CD8-positive, alpha-beta memory T cell (primary cell): ENCODE results near the gene PDGFC. TPM values are rescaled to one million over a fixed set of nuclear protein-coding genes. Genes with fewer than 3 reads are reported as not detected.
A peak's percentile ranks its signal among the peaks of the same experiment; 100 is the strongest.

Experiments used
- CTCF ChIA-PET: fragments of 350-600 bp; sonication (Branson Sonifier 250); formaldehyde crosslinking; loops from one replicate; lab custom pipeline; 2021; ENCODE audit warnings: antibody characterized with exemption; lab: Charles Lee
- POLR2A ChIA-PET: fragments of 350-600 bp; sonication (Branson Sonifier 250); formaldehyde crosslinking; loops from one replicate; lab custom pipeline; 2021; ENCODE audit warnings: antibody characterized with exemption; lab: Charles Lee
- DNase-seq, 5 donors: peaks; one replicate each; pipeline versions ENCODE4 v3.0.0 to v3.0.0-alpha.2; 2020 to 2022; ENCODE audit warnings: mixed read lengths in 1 of 5
- H3K27ac ChIP-seq: one replicate; pipeline ENCODE4 v1.7.0; 2013; ENCODE audit warnings: low read depth, mild to moderate bottlenecking, low read length, moderate library complexity
- H3K27me3 ChIP-seq: 2 replicates; pipeline ENCODE4 v1.7.0; 2013; ENCODE audit warnings: low read length, mild to moderate bottlenecking; ENCODE audit not compliant: insufficient read depth, poor library complexity, severe bottlenecking
- H3K36me3 ChIP-seq: 2 replicates; pipeline ENCODE4 v1.7.0; 2013; ENCODE audit warnings: mild to moderate bottlenecking, low read length, moderate library complexity; ENCODE audit not compliant: insufficient read depth
- H3K4me1 ChIP-seq: 2 replicates; pipeline ENCODE4 v1.7.0; 2013; ENCODE audit warnings: mild to moderate bottlenecking, low read length, moderate library complexity; ENCODE audit not compliant: insufficient read depth
- H3K4me3 ChIP-seq: 2 replicates; pipeline ENCODE4 v1.7.0; 2013; ENCODE audit warnings: mild to moderate bottlenecking, low read length
- H3K9me3 ChIP-seq: 2 replicates; pipeline ENCODE4 v1.7.0; 2013; ENCODE audit warnings: mild to moderate bottlenecking, low read length
- H3K27ac Mint-ChIP-seq, 8 donors: one replicate each; pipeline ENCODE4 v1.8.0; 2020 to 2021; ENCODE audit warnings: mixed read lengths in 8 of 8, mild to moderate bottlenecking in 6 of 8, inconsistent platforms in 3 of 8, moderate library complexity in 3 of 8
- H3K27me3 Mint-ChIP-seq, 2 donors: one replicate each; pipeline ENCODE4 v1.8.0; 2020 to 2021; ENCODE audit warnings: mixed read lengths in 2 of 2, mild to moderate bottlenecking in 1 of 2, moderate library complexity in 1 of 2
- H3K36me3 Mint-ChIP-seq, 3 donors: one replicate each; pipeline ENCODE4 v1.8.0; 2020 to 2021; ENCODE audit warnings: mixed read lengths in 3 of 3, inconsistent platforms in 1 of 3, mild to moderate bottlenecking in 1 of 3
- H3K4me1 Mint-ChIP-seq, 3 donors: one replicate each; pipeline ENCODE4 v1.8.0; 2020 to 2021; ENCODE audit warnings: mixed read lengths in 3 of 3, inconsistent platforms in 1 of 3, mild to moderate bottlenecking in 1 of 3
- H3K4me3 Mint-ChIP-seq, 7 donors: one replicate each; pipeline ENCODE4 v1.8.0; 2020 to 2021; ENCODE audit warnings: mixed read lengths in 7 of 7, mild to moderate bottlenecking in 6 of 7, moderate library complexity in 4 of 7, inconsistent platforms in 2 of 7
- H3K9me3 Mint-ChIP-seq, 5 donors: one replicate each; pipeline ENCODE4 v1.8.0; 2020 to 2022; ENCODE audit warnings: mixed read lengths in 5 of 5, mild to moderate bottlenecking in 3 of 5, moderate library complexity in 2 of 5, inconsistent platforms in 1 of 5
- polyA plus RNA-seq: library from polyadenylated mRNA; unstranded; fragments of 300-500 nt; fragmentation: Illumina TruSeq; gene quantifications from one replicate; pipeline ENCODE4 v1.2.3, GENCODE V29; 2021
- total RNA-seq, 2 experiments: library from RNA; stranded (reverse); gene quantifications; one replicate each; pipeline ENCODE4 v1.2.3, GENCODE V29; 2021

Gene PDGFC
- total and polyA plus RNA-seq, 3 experiments from 2014 or later: 0.13 TPM; not detected in 2

GRCh38 chr4:156961196-156962057, 10.2 kb downstream of the PDGFC start:
- H3K27ac Mint-ChIP-seq: no peak overlapping the region
- Histone ChIP-seq H3K4me3 (no peak overlapping the region), H3K27ac (no peak overlapping the region), H3K27me3 (no peaks in the 10 kb centered on the region), H3K36me3 (no peaks in the 10 kb centered on the region), H3K4me1 (no peaks in the 10 kb centered on the region), H3K9me3 (no peaks in the 10 kb centered on the region)
- H3K4me1 Mint-ChIP-seq: no peaks in the 10 kb centered on the region
- POLR2A ChIA-PET: no interaction called here
- no peaks in the 10 kb centered on the region for H3K36me3 Mint-ChIP-seq
- H3K9me3 Mint-ChIP-seq: peaks cover 0 to 9% (median 4%) of the 10 kb centered on the region in 5 donors
- CTCF ChIA-PET: no interaction called here
- peaks cover 0 to 2% of the 10 kb centered on the region in 2 donors for H3K27me3 Mint-ChIP-seq
- H3K4me3 Mint-ChIP-seq: no peak overlapping the region
- DNase-seq: no peak

DNA sequence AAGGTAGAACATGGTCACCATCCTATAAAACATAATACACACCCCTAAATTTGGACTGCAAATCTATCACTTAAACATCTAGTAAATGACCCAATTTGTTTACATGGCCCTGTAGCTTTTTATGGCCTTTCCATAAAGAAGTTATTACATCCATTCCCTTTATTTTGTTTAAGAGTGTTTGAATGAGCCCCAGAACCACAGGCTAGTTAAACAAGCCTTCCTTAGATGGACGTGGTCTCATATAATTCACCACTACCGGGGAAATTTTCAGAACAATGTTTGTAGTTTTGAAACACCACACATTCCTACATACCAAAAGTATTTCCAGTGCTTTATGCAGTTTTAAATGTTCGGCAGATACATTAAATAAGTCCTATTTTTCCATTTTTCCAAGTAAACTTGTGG, 12.3 kb downstream of the PDGFC start:
- Histone ChIP-seq H3K27ac (no peak overlapping the region), H3K36me3 (no peaks in the 10 kb centered on the region), H3K9me3 (no peaks in the 10 kb centered on the region), H3K4me1 (no peaks in the 10 kb centered on the region), H3K27me3 (no peaks in the 10 kb centered on the region), H3K4me3 (no peak overlapping the region)
- Mint-ChIP-seq H3K27ac (no peak overlapping the region), H3K4me3 (no peak overlapping the region), H3K36me3 (no peaks in the 10 kb centered on the region), H3K9me3 (peaks cover 0 to 7% (median 4%) of the 10 kb centered on the region in 5 donors), H3K4me1 (no peaks in the 10 kb centered on the region), H3K27me3 (peaks cover 0 to 2% of the 10 kb centered on the region in 2 donors)
- POLR2A ChIA-PET: no interaction called here
- CTCF ChIA-PET: no interaction called here
- DNase-seq: no peak

- POLR2A ChIA-PET: no interaction called here
These were observed 13.1 kb downstream of the PDGFC start for GRCh38 chr4:156958276-156959074.

GRCh38 chr4:156957556-156957955, 14.0 kb downstream of the PDGFC start:
- H3K4me1 Mint-ChIP-seq: no peaks in the 10 kb centered on the region
- Histone ChIP-seq H3K4me1 (no peaks in the 10 kb centered on the region), H3K27me3 (no peaks in the 10 kb centered on the region), H3K4me3 (no peak overlapping the region), H3K9me3 (no peaks in the 10 kb centered on the region), H3K36me3 (no peaks in the 10 kb centered on the region), H3K27ac (no peak overlapping the region)
- H3K27me3 Mint-ChIP-seq: peaks cover 0 to 2% of the 10 kb centered on the region in 2 donors
- DNase-seq: no peak
- CTCF ChIA-PET: no interaction called here
- no peak overlapping the region for H3K27ac Mint-ChIP-seq
- POLR2A ChIA-PET: no interaction called here
- no peaks in the 10 kb centered on the region for H3K36me3 Mint-ChIP-seq
- H3K4me3 Mint-ChIP-seq: no peak overlapping the region
- peaks cover 0 to 7% (median 4%) of the 10 kb centered on the region in 5 donors for H3K9me3 Mint-ChIP-seq

More at GRCh38 chr4:156958276-156959074, 13.1 kb downstream of the PDGFC start:
- no peak overlapping the region for H3K27ac Mint-ChIP-seq
- Histone ChIP-seq H3K27ac (no peak overlapping the region), H3K27me3 (no peaks in the 10 kb centered on the region), H3K4me3 (no peak overlapping the region), H3K4me1 (no peaks in the 10 kb centered on the region), H3K9me3 (no peaks in the 10 kb centered on the region), H3K36me3 (no peaks in the 10 kb centered on the region)
- no peak for DNase-seq
- H3K36me3 Mint-ChIP-seq: no peaks in the 10 kb centered on the region
- H3K4me3 Mint-ChIP-seq: no peak overlapping the region
- H3K27me3 Mint-ChIP-seq: peaks cover 0 to 2% of the 10 kb centered on the region in 2 donors
- no peaks in the 10 kb centered on the region for H3K4me1 Mint-ChIP-seq
- peaks cover 2 to 7% (median 4%) of the 10 kb centered on the region in 5 donors for H3K9me3 Mint-ChIP-seq
- CTCF ChIA-PET: no interaction called here

DNA sequence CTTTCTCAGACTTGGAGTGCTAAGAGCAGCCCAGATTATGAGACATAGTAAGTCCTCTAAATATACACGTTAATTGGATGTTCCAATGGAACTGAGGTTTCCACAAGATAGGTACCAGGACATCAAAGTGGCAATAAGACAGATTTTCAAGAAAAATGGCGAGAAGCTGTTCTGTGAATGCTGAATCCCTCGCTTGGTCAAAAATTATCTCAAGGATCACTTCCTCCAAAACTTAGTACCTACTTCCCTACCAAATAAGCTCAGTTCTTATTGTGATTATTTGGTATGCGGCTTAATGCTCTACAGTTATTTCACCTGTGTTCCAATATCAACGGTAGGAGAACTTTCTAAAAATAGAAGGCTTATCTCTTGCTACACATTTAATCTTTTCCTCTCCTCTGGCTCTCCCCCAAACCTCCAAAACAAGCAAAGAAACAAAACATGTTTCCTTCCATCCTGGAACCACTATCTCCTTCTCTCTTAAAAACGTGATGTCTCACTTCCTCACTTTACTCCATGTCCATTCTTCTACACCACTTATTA, 14.7 kb downstream of the PDGFC start:
- H3K36me3 ChIP-seq: no peaks in the 10 kb centered on the region
- ChIA-PET POLR2A (no interaction called here), CTCF (no interaction called here)
- no peak overlapping the region for H3K4me3 ChIP-seq
- no peaks in the 10 kb centered on the region for H3K4me1 ChIP-seq
- no peaks in the 10 kb centered on the region for H3K4me1 Mint-ChIP-seq
- no peak overlapping the region for H3K4me3 Mint-ChIP-seq
- no peaks in the 10 kb centered on the region for H3K27me3 ChIP-seq
- no peak overlapping the region for H3K27ac ChIP-seq
- peaks cover 0 to 7% (median 2%) of the 10 kb centered on the region in 5 donors for H3K9me3 Mint-ChIP-seq
- peaks cover 0 to 2% of the 10 kb centered on the region in 2 donors for H3K27me3 Mint-ChIP-seq
- no peaks in the 10 kb centered on the region for H3K9me3 ChIP-seq
- H3K27ac Mint-ChIP-seq: no peak overlapping the region
- H3K36me3 Mint-ChIP-seq: no peaks in the 10 kb centered on the region
- DNase-seq: no peak

DNA sequence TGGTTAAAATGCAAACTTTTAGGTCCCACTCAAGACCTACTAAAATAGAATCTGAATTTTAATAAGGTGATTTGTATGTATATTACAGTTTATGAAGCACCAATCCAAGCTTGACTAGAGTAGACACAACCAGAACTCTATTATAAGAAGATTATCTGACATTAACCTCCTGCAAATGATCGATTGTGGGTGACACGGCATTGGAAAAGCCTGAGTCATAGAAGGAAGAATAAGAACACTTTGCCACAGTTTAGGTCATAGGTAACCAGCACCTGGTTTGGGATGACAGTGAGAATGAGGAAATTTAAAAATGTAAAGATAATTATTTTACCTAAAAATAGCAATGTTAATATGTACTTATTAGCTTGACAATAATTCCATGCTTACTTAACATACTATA, 15.2 kb downstream of the PDGFC start:
- no peaks in the 10 kb centered on the region for H3K9me3 ChIP-seq
- ChIA-PET CTCF (no interaction called here), POLR2A (no interaction called here)
- no peak overlapping the region for H3K4me3 ChIP-seq
- H3K9me3 Mint-ChIP-seq: peaks cover 0 to 7% (median 2%) of the 10 kb centered on the region in 5 donors
- H3K4me3 Mint-ChIP-seq: no peak overlapping the region
- no peaks in the 10 kb centered on the region for H3K36me3 Mint-ChIP-seq
- peaks cover 0 to 2% of the 10 kb centered on the region in 2 donors for H3K27me3 Mint-ChIP-seq
- H3K27me3 ChIP-seq: no peaks in the 10 kb centered on the region
- DNase-seq: no peak
- no peak overlapping the region for H3K27ac ChIP-seq
- H3K4me1 Mint-ChIP-seq: no peaks in the 10 kb centered on the region
- H3K36me3 ChIP-seq: no peaks in the 10 kb centered on the region
- H3K27ac Mint-ChIP-seq: no peak overlapping the region
- H3K4me1 ChIP-seq: no peaks in the 10 kb centered on the region

DNA sequence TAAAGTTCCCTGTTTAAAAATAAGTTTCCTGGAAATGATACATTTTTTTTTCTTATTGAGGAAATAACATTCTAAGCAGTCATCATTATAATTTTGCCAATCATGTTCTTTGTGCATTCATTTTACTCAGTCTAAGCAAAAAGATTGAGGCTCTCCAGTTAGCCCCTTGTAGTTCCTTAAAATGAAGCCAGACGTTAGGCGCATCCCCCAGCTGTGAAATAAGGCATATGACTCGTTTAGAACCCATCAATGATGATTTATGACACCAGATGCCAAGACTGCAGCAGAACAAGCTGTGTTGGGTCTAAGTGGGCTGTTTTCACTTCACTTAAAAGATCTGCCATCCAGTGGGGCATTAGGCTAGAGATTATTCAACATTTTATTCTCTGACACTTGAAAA, 17.0 kb downstream of the PDGFC start:
- Mint-ChIP-seq H3K36me3 (no peaks in the 10 kb centered on the region), H3K4me3 (no peak overlapping the region), H3K4me1 (no peaks in the 10 kb centered on the region), H3K9me3 (peaks cover 0 to 12% (median 2%) of the 10 kb centered on the region in 5 donors), H3K27ac (peak overlapping the region in 1 of 8 donors; percentile 32), H3K27me3 (peaks cover 0 to 2% of the 10 kb centered on the region in 2 donors)
- no peaks in the 10 kb centered on the region for H3K27me3 ChIP-seq
- H3K27ac ChIP-seq: no peak overlapping the region
- H3K36me3 ChIP-seq: no peaks in the 10 kb centered on the region
- H3K4me3 ChIP-seq: no peak overlapping the region
- no peak for DNase-seq
- POLR2A ChIA-PET: no interaction called here
- CTCF ChIA-PET: no interaction called here
- no peaks in the 10 kb centered on the region for H3K9me3 ChIP-seq
- no peaks in the 10 kb centered on the region for H3K4me1 ChIP-seq

DNA sequence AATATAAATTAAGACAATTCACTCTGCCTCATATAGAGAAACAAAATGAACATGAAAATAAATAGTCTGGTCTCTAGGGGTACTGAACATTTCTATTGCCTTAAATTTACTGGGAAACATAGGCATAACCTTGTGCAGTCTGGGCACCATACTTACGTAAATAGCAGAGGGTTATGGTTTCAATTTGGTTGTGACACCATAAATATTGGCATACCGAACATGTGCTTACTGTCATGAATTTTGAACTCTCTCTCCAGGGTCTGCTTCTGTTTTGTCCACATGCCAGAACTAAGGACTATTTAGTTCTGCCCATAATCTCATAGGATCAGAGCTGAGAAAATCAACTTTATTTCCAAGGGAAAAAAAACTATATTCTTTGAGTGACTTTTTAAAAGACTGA, 17.6 kb downstream of the PDGFC start:
- Mint-ChIP-seq H3K9me3 (peaks cover 0 to 12% (median 2%) of the 10 kb centered on the region in 5 donors), H3K27ac (no peak overlapping the region), H3K4me3 (no peak overlapping the region), H3K4me1 (no peaks in the 10 kb centered on the region), H3K27me3 (peaks cover 0 to 2% of the 10 kb centered on the region in 2 donors), H3K36me3 (no peaks in the 10 kb centered on the region)
- ChIA-PET CTCF (no interaction called here), POLR2A (no interaction called here)
- H3K9me3 ChIP-seq: no peaks in the 10 kb centered on the region
- no peaks in the 10 kb centered on the region for H3K27me3 ChIP-seq
- H3K4me3 ChIP-seq: no peak overlapping the region
- H3K4me1 ChIP-seq: no peaks in the 10 kb centered on the region
- H3K36me3 ChIP-seq: no peaks in the 10 kb centered on the region
- DNase-seq: no peak
- H3K27ac ChIP-seq: no peak overlapping the region
